Uterus (tissue), 4 donors: ENCODE data around the gene PSMB5. TPM values are rescaled to one million over a fixed set of nuclear protein-coding genes. Genes with fewer than 3 reads are reported as not detected.

Source experiments
- DNase-seq, 2 donors: peaks; one replicate each; pipeline ENCODE4 v3.0.0-alpha.2; 2019 to 2020
- H3K27ac ChIP-seq, 2 donors: fragments of 200-600 bp; sonication (generic); 1 replicate in 1 of 2; 2 replicates in 1 of 2; pipeline ENCODE4 v1.5.1; 2016 to 2018
- H3K27me3 ChIP-seq, 2 donors: fragments of 200-600 bp; sonication (generic); one replicate each; pipeline ENCODE4 v1.5.1; 2018 to 2019; ENCODE audit warnings: control low read depth in 1 of 2
- H3K36me3 ChIP-seq, 2 donors: fragments of 200-600 bp; sonication (generic); one replicate each; pipeline ENCODE4 v1.5.1; 2019; ENCODE audit warnings: control low read depth in 1 of 2
- H3K4me1 ChIP-seq, 2 donors: fragments of 200-600 bp; sonication (generic); one replicate each; pipeline ENCODE4 v1.5.1; 2018 to 2019; ENCODE audit warnings: control low read depth in 1 of 2
- H3K4me3 ChIP-seq, 2 donors: fragments of 200-600 bp; sonication (generic); 1 replicate in 1 of 2; 2 replicates in 1 of 2; pipeline ENCODE4 v1.5.1; 2018 to 2019; ENCODE audit warnings: mild to moderate bottlenecking in 1 of 2
- H3K9me3 ChIP-seq, 2 donors: fragments of 200-600 bp; sonication (generic); one replicate each; pipeline ENCODE4 v1.5.1; 2019; ENCODE audit warnings: control low read depth in 1 of 2
- CTCF ChIP-seq, 4 experiments: fragments of 200-600 bp in 2 of 4; fragments of 450-650 bp in 2 of 4; sonication (generic) in 2 of 4; IDR thresholded peaks; one replicate each; pipeline ENCODE4 v1.5.1; 2016 to 2019; ENCODE audit warnings: antibody characterized with exemption in 4 of 4, mild to moderate bottlenecking in 2 of 4, moderate library complexity in 1 of 4
- POLR2A ChIP-seq, 2 donors: fragments of 450-650 bp; IDR thresholded peaks; one replicate each; pipeline ENCODE4 v1.6.1; 2016; ENCODE audit warnings: antibody characterized with exemption in 2 of 2, mild to moderate bottlenecking in 1 of 2, moderate library complexity in 1 of 2
- intact Hi-C: fragments of 100-400 bp; cut with DNase I; formaldehyde crosslinking; loops from one replicate; pipeline ENCODE4 v1.15.1; 2023; ENCODE audit warnings: low total_unique reads
- total RNA-seq, 4 donors: library from RNA; depleted of rRNA in 3 of 4; stranded (reverse); fragments of >200 nt in 3 of 4; gene quantifications; one replicate each; pipeline versions ENCODE4 v1.1.0 to v1.2.4, GENCODE V29; 2014 to 2023
- donor health status: DM: yes; HTN: yes; CAD: no.

Gene PSMB5
- total RNA-seq, 4 donors from 2014 or later: 18.4 to 121 (median 92.0) TPM

- no peaks in the 10 kb centered on the region for H3K27me3 ChIP-seq
- H3K36me3 ChIP-seq: no peaks in the 10 kb centered on the region
- TF ChIP-seq CTCF (IDR thresholded peaks at IDR 0.05) (no peak), POLR2A (IDR thresholded peaks at IDR 0.05) (no peak)
- intact Hi-C loops: no loop called here
- H3K9me3 ChIP-seq: no peaks in the 10 kb centered on the region
- H3K4me1 ChIP-seq: no peaks in the 10 kb centered on the region
- DNase-seq: no peak
- H3K4me3 ChIP-seq: no peak overlapping the region
- no peak overlapping the region for H3K27ac ChIP-seq
Observed at GRCh38 chr14:23013054-23013748, 21.5 kb downstream of the PSMB5 start.

- TF ChIP-seq POLR2A (IDR thresholded peaks at IDR 0.05): peak; percentile 32 to 56
- TF ChIP-seq CTCF (IDR thresholded peaks at IDR 0.05): no peak
- H3K4me1 ChIP-seq: no peaks in the 10 kb centered on the region
- no peaks in the 10 kb centered on the region for H3K36me3 ChIP-seq
- no peaks in the 10 kb centered on the region for H3K9me3 ChIP-seq
- peak; percentile 80 to 81 for DNase-seq
- intact Hi-C loops: no loop called here
- peak within 1 kb of the TSS; percentile 31 to 57 for H3K4me3 ChIP-seq
- no peaks in the 10 kb centered on the region for H3K27me3 ChIP-seq
- H3K27ac ChIP-seq: peak within 1 kb of the TSS; percentile 91 to 94
Observed at GRCh38 chr14:23009939-23010726, 24.6 kb downstream of the PSMB5 start, which contains the start of gene C14orf93. Gene C14orf93 (minus strand): TSS chr14:23010143. CDS start chr14:22999023, 11,120 bp downstream.

- TF ChIP-seq CTCF (IDR thresholded peaks at IDR 0.05) (no peak), POLR2A (IDR thresholded peaks at IDR 0.05) (no peak)
- peak overlapping the region; percentile 31 to 57 for H3K4me3 ChIP-seq
- intact Hi-C loops: no loop called here
- H3K27ac ChIP-seq: peak overlapping the region; percentile 91 to 94
- no peak for DNase-seq
- no peaks in the 10 kb centered on the region for H3K27me3 ChIP-seq
- H3K9me3 ChIP-seq: no peaks in the 10 kb centered on the region
- no peaks in the 10 kb centered on the region for H3K4me1 ChIP-seq
- H3K36me3 ChIP-seq: no peaks in the 10 kb centered on the region
Observed at GRCh38 chr14:23009483-23009938, 25.2 kb downstream of the PSMB5 start.

GRCh38 chr14:23008831-23009230 is 25.9 kb downstream of the PSMB5 start:
- DNase-seq: no peak
- Histone ChIP-seq H3K27ac (no peak overlapping the region), H3K4me1 (no peaks in the 10 kb centered on the region), H3K4me3 (no peak overlapping the region), H3K36me3 (no peaks in the 10 kb centered on the region), H3K9me3 (no peaks in the 10 kb centered on the region), H3K27me3 (no peaks in the 10 kb centered on the region)
- intact Hi-C loops: no loop called here
- TF ChIP-seq CTCF (IDR thresholded peaks at IDR 0.05) (no peak), POLR2A (IDR thresholded peaks at IDR 0.05) (no peak)
